ENCODE measurements around the gene OR2AJ1.

- no peak for TF ChIP-seq CTCF (IDR thresholded peaks at IDR 0.05; ENCODE audit: borderline replicate concordance, extremely low read depth, low read length, poor library complexity, severe bottlenecking)
- TF ChIP-seq EZH2 (IDR thresholded peaks at IDR 0.05; ENCODE audit: borderline replicate concordance, low read depth, low read length, severe bottlenecking), result no peak
These were observed 28.7 kb downstream of the OR2AJ1 start for GRCh38 chr1:247953408-247953807.

All from DND-41 (cell line).